GM12872 (cell line): Measurements from ENCODE around the gene ANTXR1.

ENCODE experiments used
- CTCF ChIP-seq: IDR thresholded peaks from 3 replicates; pipeline ENCODE4 v1.5.1; 2011; ENCODE audit warnings: low read depth, mild to moderate bottlenecking, low read length, moderate library complexity; ENCODE audit not compliant: insufficient read depth

Gene ANTXR1

DNA sequence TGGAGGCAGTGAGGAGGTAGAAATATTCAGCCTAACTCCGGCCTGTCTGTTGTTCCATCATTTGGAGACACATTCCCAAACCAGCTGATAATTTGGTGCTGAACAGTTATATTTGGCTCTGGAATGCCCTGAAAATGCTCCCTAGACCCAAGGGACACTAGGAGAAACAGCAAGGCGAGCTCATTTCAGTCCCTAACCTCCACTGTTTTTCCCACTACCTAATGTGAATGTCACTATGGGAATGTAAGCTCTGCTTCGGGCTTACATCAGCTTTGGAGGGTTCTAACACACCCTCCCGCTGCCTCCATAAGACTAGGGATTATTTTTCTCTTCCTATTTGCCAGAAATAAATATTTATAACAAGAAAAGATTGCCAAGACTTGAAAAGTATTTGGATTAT lies 103.5 kb downstream of the ANTXR1 start:
- no peak for TF ChIP-seq CTCF

GRCh38 chr2:69118609-69119008 lies 105.6 kb downstream of the ANTXR1 start:
- TF ChIP-seq CTCF = no peak

DNA sequence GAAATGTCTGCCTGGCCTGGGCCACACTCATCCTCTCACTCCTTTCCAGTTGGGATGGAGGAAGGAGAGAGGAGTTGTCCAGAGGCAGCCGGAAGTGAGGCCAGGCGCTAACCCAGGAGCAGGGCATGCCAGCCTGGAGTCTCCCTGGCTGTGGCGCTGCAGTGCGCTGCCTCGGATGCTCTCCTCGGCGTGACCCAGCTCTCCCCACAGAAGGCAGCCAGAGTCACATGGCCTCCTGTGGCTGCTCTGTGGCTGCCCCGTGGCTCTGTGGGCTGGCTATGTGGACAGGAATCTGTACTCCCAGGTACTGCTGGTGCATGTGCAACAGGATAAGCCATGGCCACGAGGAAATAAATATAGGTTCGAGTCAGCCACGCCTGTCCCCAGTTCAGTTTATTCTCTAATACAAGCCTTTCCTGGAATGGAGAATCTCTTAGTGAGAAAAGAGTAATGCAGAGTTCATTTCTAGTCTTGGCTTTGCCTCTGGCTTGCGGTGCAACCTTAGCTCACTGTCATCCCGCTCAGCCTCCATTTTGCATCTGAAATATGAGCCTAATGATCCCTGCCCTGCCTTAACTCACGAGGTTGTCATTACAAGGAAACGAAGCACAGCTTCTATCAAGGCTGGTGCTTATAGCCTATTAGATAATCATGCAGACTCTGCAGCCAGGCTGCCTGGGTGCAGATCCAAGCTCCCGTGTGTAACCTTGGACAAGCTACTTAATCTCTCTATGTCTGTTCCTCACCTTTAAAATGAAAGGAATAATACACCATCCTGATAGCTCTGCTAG lies 106.3 kb downstream of the ANTXR1 start:
- TF ChIP-seq CTCF = no peak

DNA sequence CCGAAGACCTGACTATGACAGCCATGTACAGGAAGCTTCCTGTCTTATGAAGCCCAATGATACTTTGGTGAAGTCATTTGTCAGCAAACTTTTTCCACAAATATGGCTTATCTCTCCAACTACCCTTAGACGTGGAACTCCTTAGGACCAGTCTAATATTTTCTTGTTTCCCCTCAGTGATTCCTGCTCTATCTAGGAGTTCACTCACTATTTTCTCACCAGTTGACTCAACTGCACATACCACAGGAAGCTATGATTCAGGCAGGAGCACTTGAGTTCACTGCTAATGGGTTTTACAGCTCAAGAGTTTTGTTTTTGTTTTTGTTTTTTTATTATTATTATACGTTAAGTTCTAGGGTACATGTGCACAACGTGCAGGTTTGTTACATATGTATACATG lies 109.3 kb downstream of the ANTXR1 start:
- TF ChIP-seq CTCF = no peak

DNA sequence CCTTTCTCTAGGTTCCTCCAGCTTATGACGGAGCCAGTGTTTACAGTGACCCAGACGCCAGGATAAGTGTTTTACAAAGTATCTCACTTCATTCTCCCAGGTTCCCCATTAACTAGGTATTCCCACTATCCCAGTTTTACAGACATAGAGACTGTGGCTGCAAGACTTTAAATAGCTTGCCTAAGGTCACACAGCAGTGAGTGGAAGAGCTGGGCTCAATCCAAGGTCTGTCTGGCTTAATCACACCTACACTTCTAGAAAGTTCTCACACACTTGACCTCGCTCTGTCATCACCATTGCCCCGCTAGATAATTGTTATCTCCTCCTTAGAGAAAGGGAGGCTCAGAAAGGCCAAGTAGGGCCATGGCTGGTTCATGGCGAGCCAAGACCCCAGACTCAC lies 110.2 kb downstream of the ANTXR1 start:
- no peak for TF ChIP-seq CTCF

DNA sequence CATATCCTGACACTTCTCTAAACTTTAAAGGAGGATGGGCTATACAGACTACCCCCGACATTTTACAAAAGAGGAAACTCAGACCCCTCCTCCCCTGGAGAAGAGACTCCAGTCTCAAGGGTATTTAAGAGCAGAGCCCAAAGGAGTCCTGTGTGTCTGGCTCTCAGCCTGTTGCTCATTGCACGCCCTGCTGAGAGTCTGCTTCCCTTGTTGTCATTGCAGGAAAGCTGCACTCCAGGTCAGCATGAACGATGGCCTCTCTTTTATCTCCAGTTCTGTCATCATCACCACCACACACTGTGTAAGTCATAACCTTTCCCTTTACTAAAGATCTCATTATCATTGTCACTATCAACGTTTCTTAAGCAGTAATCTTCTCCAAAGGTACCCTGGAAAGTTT lies 111.4 kb downstream of the ANTXR1 start:
- no peak for TF ChIP-seq CTCF

GRCh38 chr2:69125816-69126215 lies 112.8 kb downstream of the ANTXR1 start:
- TF ChIP-seq CTCF = no peak
